Esophagus squamous epithelium (tissue), 5 donors: ENCODE data around the gene CPEB3. TPM values are rescaled to one million over a fixed set of nuclear protein-coding genes. Genes with fewer than 3 reads are reported as not detected.

ENCODE experiments used
- DNase-seq: peaks from one replicate; lab custom pipeline; 2025; lab: John Stamatoyannopoulos, UW
- H3K27ac ChIP-seq, 4 donors: fragments of 200-600 bp; sonication (generic); one replicate each; pipeline ENCODE4 v1.5.1; 2016 to 2019; ENCODE audit warnings: mild to moderate bottlenecking in 1 of 4
- H3K27me3 ChIP-seq, 4 donors: fragments of 200-600 bp; sonication (generic); 1 replicate in 3 of 4; 2 replicates in 1 of 4; pipeline versions ENCODE4 v1.5.1 to v1.6.0; 2017 to 2021; ENCODE audit warnings: antibody characterized with exemption in 1 of 4
- H3K36me3 ChIP-seq, 3 donors: fragments of 200-600 bp; sonication (generic); one replicate each; pipeline ENCODE4 v1.5.1; 2016 to 2019
- H3K4me1 ChIP-seq, 3 donors: fragments of 200-600 bp; sonication (generic); one replicate each; pipeline ENCODE4 v1.5.1; 2017 to 2019
- H3K4me3 ChIP-seq, 4 donors: fragments of 200-600 bp; sonication (generic); 1 replicate in 3 of 4; 2 replicates in 1 of 4; pipeline ENCODE4 v1.5.1; 2016 to 2019; ENCODE audit warnings: mild to moderate bottlenecking in 2 of 4, moderate library complexity in 1 of 4
- H3K9me3 ChIP-seq, 3 donors: fragments of 200-600 bp; sonication (generic); one replicate each; pipeline ENCODE4 v1.5.1; 2016 to 2019
- POLR2A ChIP-seq, 4 donors: fragments of 450-650 bp; IDR thresholded peaks; one replicate each; pipeline ENCODE4 v1.6.1; 2017; ENCODE audit warnings: antibody characterized with exemption in 4 of 4, mild to moderate bottlenecking in 4 of 4, moderate library complexity in 3 of 4
- WGBS, 2 donors: methylation state at CpG; one replicate each; pipeline ENCODE4 v1.1.5; 2018; 5-methylcytosine and 5-hydroxymethylcytosine counted together
- intact Hi-C: fragments of 100-400 bp; cut with DNase I; formaldehyde crosslinking; loops from one replicate; pipeline ENCODE4 v1.15.0; 2022
- total RNA-seq, 4 donors: library from RNA; depleted of rRNA; stranded (reverse); fragments of >200 nt; gene quantifications; one replicate each; pipeline ENCODE4 v1.1.0, GENCODE V29; 2016
- TF ChIP-seq, protein P1 (sequence below), 6 experiments: fragments of 450-650 bp in 4 of 6; fragments of 200-600 bp in 2 of 6; sonication (generic) in 2 of 6; IDR thresholded peaks; one replicate each; pipeline ENCODE4 v1.5.1; 2016 to 2019; ENCODE audit warnings: antibody characterized with exemption in 6 of 6, mild to moderate bottlenecking in 4 of 6, moderate library complexity in 4 of 6
- donor health status: DM: yes; HTN: yes; CAD: no.

The CPEB3 gene
- total RNA-seq, 4 donors from 2014 or later, result 5.5 to 8.8 (median 7.3) TPM

DNA sequence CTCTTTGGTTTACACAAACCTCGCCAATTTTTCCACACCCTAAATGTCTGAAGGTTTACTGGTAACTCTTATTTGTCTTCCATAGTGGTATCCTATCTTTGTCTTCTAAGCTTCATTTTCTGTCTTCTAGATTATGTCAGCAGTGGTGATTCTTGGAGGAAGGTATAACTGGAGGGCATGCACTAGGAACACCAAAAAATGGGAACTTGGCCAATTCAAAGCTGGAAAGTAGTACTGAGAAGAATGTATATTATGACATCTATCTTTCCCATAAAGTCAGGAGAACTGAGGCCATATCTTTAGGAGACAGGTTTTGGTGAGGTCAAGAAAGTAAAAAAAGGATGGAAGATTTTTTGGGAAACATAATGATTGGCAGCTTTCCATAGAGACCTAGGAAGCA lies 113.3 kb downstream of the CPEB3 start:
- no peak for TF ChIP-seq POLR2A (IDR thresholded peaks at IDR 0.05)
- TF ChIP-seq, protein P1, sequence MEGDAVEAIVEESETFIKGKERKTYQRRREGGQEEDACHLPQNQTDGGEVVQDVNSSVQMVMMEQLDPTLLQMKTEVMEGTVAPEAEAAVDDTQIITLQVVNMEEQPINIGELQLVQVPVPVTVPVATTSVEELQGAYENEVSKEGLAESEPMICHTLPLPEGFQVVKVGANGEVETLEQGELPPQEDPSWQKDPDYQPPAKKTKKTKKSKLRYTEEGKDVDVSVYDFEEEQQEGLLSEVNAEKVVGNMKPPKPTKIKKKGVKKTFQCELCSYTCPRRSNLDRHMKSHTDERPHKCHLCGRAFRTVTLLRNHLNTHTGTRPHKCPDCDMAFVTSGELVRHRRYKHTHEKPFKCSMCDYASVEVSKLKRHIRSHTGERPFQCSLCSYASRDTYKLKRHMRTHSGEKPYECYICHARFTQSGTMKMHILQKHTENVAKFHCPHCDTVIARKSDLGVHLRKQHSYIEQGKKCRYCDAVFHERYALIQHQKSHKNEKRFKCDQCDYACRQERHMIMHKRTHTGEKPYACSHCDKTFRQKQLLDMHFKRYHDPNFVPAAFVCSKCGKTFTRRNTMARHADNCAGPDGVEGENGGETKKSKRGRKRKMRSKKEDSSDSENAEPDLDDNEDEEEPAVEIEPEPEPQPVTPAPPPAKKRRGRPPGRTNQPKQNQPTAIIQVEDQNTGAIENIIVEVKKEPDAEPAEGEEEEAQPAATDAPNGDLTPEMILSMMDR (IDR thresholded peaks at IDR 0.05), result no peak
- peaks cover 0 to 35% (median 0%) of the 10 kb centered on the region in 3 donors for H3K4me1 ChIP-seq
- no peak overlapping the region for H3K27ac ChIP-seq
- no peaks in the 10 kb centered on the region for H3K9me3 ChIP-seq
- peaks cover 0 to 20% (median 0%) of the 10 kb centered on the region in 3 donors for H3K36me3 ChIP-seq
- H3K4me3 ChIP-seq, result no peak overlapping the region
- H3K27me3 ChIP-seq, result no peaks in the 10 kb centered on the region
- intact Hi-C loops, result no loop called here
- WGBS, 2 donors, result 86 to 100% methylated on average over 1 of the region's 1 CpG
- no peak for DNase-seq

DNA sequence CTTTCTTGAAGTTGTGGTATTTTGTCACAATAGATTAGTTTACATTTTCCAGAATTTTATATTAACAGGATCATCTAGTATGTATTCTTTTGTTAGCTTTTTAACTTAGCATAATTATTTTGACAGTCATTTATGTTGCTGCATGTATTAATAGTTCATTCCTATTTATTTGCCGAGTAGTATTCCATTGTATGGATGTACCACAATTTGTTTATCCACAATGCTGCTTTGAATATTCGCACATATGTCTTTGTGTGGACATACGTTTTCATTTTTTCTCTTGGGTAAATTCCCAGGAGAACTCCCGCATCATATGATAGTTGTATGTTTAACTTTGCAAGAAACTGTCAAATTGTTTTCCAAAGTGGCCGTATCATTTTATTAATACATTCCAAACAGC lies 115.7 kb downstream of the CPEB3 start:
- Histone ChIP-seq H3K4me1 (peaks cover 0 to 20% (median 0%) of the 10 kb centered on the region in 3 donors), H3K9me3 (no peaks in the 10 kb centered on the region), H3K36me3 (peaks cover 0 to 26% (median 0%) of the 10 kb centered on the region in 3 donors), H3K4me3 (no peak overlapping the region), H3K27me3 (no peaks in the 10 kb centered on the region), H3K27ac (no peak overlapping the region)
- 84 to 95% methylated on average over 5 of the region's 5 CpGs for WGBS, 2 donors
- intact Hi-C loops, result no loop called here
- TF ChIP-seq, protein P1 (IDR thresholded peaks at IDR 0.05), result no peak
- TF ChIP-seq POLR2A (IDR thresholded peaks at IDR 0.05), result no peak
- DNase-seq, result no peak

DNA sequence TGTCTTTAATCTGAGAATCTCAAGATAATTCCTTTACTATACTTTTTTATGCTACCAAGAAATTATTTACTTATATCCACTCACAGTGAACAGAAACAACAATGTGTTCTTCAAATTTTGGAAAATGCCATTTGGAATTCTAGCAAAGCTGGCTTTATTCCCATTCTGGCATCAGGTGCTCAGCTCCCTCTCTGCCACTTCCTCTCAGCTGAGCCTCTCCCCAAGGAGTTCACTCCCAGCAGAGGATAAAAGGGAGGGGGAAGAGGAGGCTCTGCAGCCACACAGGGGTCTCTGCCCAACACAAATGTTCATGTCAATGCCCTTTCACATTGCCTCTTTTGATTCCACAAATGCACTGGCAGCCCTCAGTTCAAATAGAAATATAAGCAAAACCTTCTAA lies 116.9 kb downstream of the CPEB3 start:
- no peak for TF ChIP-seq POLR2A (IDR thresholded peaks at IDR 0.05)
- TF ChIP-seq, protein P1 (IDR thresholded peaks at IDR 0.05), result no peak
- Histone ChIP-seq H3K27ac (no peak overlapping the region), H3K9me3 (no peaks in the 10 kb centered on the region), H3K36me3 (peaks cover 0 to 29% (median 0%) of the 10 kb centered on the region in 3 donors), H3K4me1 (peaks cover 0 to 8% (median 0%) of the 10 kb centered on the region in 3 donors), H3K27me3 (no peaks in the 10 kb centered on the region), H3K4me3 (no peak overlapping the region)
- intact Hi-C loops, result no loop called here
- no peak for DNase-seq

DNA sequence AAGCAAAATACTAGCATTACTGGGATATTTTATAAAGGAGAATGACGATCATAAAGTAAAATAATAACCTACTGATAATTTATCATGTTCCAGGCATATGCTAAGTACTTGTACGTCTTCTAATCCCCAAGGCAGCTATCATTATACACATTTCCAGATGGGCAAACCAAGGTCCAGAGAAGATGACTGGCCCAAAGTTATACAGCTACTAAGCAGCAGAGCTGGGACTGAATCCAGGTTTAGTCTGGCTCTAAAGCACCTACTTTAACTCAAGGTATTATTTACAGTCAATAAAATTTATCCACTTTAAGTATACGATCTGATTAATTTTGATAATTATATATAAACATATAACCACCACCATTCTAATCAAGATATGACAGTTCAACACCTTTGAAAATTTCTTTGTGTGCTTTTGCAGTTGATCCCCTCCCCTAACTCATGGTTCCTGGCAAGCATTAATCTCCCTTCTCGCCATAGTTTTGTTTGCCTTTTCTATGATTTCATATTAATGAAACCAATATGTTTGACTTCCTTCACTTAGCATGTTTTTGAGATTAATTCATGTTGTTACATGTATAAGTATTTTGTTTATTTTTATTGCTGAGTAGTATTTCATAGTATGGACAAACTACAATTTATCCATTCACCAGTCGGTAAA lies 126.7 kb downstream of the CPEB3 start:
- Histone ChIP-seq H3K4me1 (no peaks in the 10 kb centered on the region), H3K27me3 (no peaks in the 10 kb centered on the region), H3K27ac (no peak overlapping the region), H3K4me3 (no peak overlapping the region), H3K36me3 (peaks cover 0 to 31% (median 0%) of the 10 kb centered on the region in 3 donors), H3K9me3 (peaks cover 0 to 13% (median 0%) of the 10 kb centered on the region in 3 donors)
- DNase-seq, result no peak
- WGBS, 2 donors, result 55 to 72% methylated on average over 5 of the region's 5 CpGs
- intact Hi-C loops, result no loop called here
- TF ChIP-seq, protein P1 (IDR thresholded peaks at IDR 0.05), result no peak
- no peak for TF ChIP-seq POLR2A (IDR thresholded peaks at IDR 0.05)

DNA sequence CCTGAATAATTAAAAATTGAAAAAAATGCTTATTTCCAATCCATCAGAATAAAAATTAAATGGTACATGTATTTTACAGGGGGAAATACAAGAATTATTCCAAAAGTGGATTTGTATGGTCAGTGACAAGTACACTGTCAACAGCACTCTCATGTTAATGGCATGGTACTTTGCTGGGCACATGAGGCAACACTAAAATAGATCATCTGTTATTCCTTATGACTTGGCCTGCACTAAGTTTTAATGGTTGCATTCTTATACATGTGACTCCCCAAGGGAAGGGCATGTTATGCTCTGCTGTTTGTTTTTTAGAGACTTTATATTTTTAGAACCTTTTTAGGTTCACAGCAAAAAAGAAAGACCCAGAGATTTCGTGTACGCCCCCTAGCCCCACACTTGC lies 128.3 kb downstream of the CPEB3 start:
- Histone ChIP-seq H3K4me1 (no peaks in the 10 kb centered on the region), H3K4me3 (no peak overlapping the region), H3K9me3 (peaks cover 0 to 13% (median 0%) of the 10 kb centered on the region in 3 donors), H3K27me3 (no peaks in the 10 kb centered on the region), H3K27ac (no peak overlapping the region), H3K36me3 (peaks cover 0 to 22% (median 0%) of the 10 kb centered on the region in 3 donors)
- 87 to 93% methylated on average over 2 of the region's 2 CpGs for WGBS, 2 donors
- no peak for TF ChIP-seq POLR2A (IDR thresholded peaks at IDR 0.05)
- TF ChIP-seq, protein P1 (IDR thresholded peaks at IDR 0.05), result no peak
- intact Hi-C loops, result no loop called here
- no peak for DNase-seq
